SU-DHL-6 (cell line): ENCODE data around the gene ZSCAN2.

Experiments
- H2AFZ ChIP-seq: fragments of 200-600 bp; sonication (generic); 2 replicates; pipeline ENCODE4 v1.6.1; 2014; ENCODE audit warnings: low read depth, mild to moderate bottlenecking, moderate library complexity, mixed read lengths, antibody characterized with exemption, low read length; ENCODE audit not compliant: severe bottlenecking
- H3F3A ChIP-seq: fragments of 200-600 bp; shearing (Covaris generic); 2 replicates; pipeline ENCODE4 v1.6.0; 2016; ENCODE audit warnings: antibody characterized with exemption, mild to moderate bottlenecking; ENCODE audit not compliant: insufficient read depth
- H3K27ac ChIP-seq: fragments of 200-600 bp; sonication (generic); 2 replicates; pipeline ENCODE4 v1.5.1; 2016; ENCODE audit warnings: low read depth, mild to moderate bottlenecking, low read length, moderate library complexity, mixed read lengths
- H3K27me3 ChIP-seq: fragments of 200-600 bp; sonication (generic), shearing (Covaris generic); 2 replicates; pipeline ENCODE4 v1.6.0; 2014; ENCODE audit warnings: mild to moderate bottlenecking, low read length
- H3K36me3 ChIP-seq: fragments of 200-600 bp; sonication (generic); 2 replicates; pipeline ENCODE4 v1.6.1; 2014; ENCODE audit warnings: mild to moderate bottlenecking, low read length, mixed read lengths
- H3K4me2 ChIP-seq: fragments of 300-600, 200-600 bp; shearing (Covaris generic), sonication (generic); 2 replicates; pipeline ENCODE4 v1.6.0; 2014; ENCODE audit warnings: low read length, low read depth, mild to moderate bottlenecking; ENCODE audit not compliant: poor library complexity, severe bottlenecking
- H3K4me3 ChIP-seq: fragments of 200-600 bp; sonication (generic); 2 replicates; pipeline ENCODE4 v1.5.1; 2014; ENCODE audit warnings: antibody characterized with exemption, low read length, mild to moderate bottlenecking, mixed read lengths; ENCODE audit not compliant: insufficient read depth, poor library complexity, severe bottlenecking
- H3K79me2 ChIP-seq: fragments of 200-600 bp; sonication (generic); 2 replicates; pipeline ENCODE4 v1.6.1; 2014; ENCODE audit warnings: mild to moderate bottlenecking, low read length, moderate library complexity; ENCODE audit not compliant: insufficient read depth
- H3K9ac ChIP-seq: fragments of 200-600 bp; sonication (generic); 2 replicates; pipeline ENCODE4 v1.7.0; 2014; ENCODE audit warnings: mild to moderate bottlenecking, low read length
- H3K9me2 ChIP-seq: fragments of 200-600 bp; sonication (generic); replicated peaks from 2 replicates; pipeline ENCODE4 v1.6.1; 2014; ENCODE audit warnings: low read length; ENCODE audit not compliant: insufficient read depth
- H3K9me3 ChIP-seq: fragments of 200-600 bp; sonication (generic); 2 replicates; pipeline ENCODE4 v1.6.1; 2014; ENCODE audit warnings: low read length, mixed read lengths; ENCODE audit not compliant: insufficient read depth
- H4K20me1 ChIP-seq: fragments of 200-600 bp; sonication (generic); 2 replicates; pipeline ENCODE4 v1.6.1; 2014; ENCODE audit warnings: low read depth, mild to moderate bottlenecking, antibody characterized with exemption, low read length, moderate library complexity, mixed read lengths
- EZH2phosphoT487 ChIP-seq: fragments of 200-600 bp; sonication (generic), shearing (Covaris generic); conservative IDR thresholded peaks from 2 replicates; pipeline ENCODE4 v1.6.1; 2018; ENCODE audit warnings: mild to moderate bottlenecking, antibody characterized with exemption, low read length, moderate library complexity, mixed read lengths
- TF ChIP-seq, protein P1 (sequence below): fragments of 200-600 bp; sonication (generic); IDR thresholded peaks from one replicate; pipeline ENCODE4 v1.5.1; 2017; ENCODE audit warnings: antibody characterized with exemption, mild to moderate bottlenecking, low read length, moderate library complexity; ENCODE audit not compliant: insufficient read depth, poor library complexity, severe bottlenecking

Gene ZSCAN2

DNA sequence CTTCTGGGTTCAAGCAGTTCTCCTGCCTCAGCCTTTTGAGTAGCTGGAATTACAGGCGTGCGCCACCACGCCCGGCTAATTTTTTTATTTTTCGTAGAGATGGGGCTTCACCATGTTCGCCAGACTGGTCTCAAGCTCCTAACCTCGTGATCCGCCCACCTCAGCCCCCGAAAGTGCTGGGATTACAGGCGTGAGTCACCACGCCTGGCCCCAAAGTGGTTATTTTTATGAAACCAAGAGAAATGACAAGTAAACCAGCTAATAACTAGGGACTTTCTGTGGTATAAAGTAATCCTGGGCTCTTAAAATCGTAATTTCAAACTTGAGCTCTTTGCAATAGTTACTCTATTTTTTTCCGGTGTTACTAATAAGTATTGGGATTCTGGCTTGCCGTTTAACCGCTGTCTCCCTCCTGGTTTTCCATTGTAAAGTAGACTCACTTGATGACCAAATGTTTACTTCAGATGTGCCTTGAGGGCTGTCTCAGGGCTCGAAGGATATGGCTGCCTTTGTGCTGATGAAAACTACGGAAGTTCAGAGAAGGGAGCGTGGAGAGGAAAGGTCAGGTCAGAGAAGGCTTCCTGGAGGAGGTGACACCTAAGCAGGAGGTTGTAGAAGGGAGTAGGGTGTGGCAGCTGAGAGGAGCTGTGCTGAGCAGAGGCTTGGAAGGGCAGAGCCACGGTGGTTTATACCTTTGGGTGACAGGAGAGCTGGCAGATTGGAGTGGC lies 4.2 kb downstream of the ZSCAN2 start:
- H3K36me3 ChIP-seq = no peaks in the 10 kb centered on the region
- H3K27ac ChIP-seq = no peak overlapping the region
- no peaks in the 10 kb centered on the region for H3K79me2 ChIP-seq
- no peak overlapping the region for H3K4me3 ChIP-seq
- no peaks in the 10 kb centered on the region for H3F3A ChIP-seq
- H3K9me3 ChIP-seq = no peaks in the 10 kb centered on the region
- H3K9me2 ChIP-seq = no peaks in the 10 kb centered on the region
- H3K9ac ChIP-seq = no peak overlapping the region
- no peak overlapping the region for H2AFZ ChIP-seq
- no peak for TF ChIP-seq EZH2phosphoT487
- TF ChIP-seq, protein P1, sequence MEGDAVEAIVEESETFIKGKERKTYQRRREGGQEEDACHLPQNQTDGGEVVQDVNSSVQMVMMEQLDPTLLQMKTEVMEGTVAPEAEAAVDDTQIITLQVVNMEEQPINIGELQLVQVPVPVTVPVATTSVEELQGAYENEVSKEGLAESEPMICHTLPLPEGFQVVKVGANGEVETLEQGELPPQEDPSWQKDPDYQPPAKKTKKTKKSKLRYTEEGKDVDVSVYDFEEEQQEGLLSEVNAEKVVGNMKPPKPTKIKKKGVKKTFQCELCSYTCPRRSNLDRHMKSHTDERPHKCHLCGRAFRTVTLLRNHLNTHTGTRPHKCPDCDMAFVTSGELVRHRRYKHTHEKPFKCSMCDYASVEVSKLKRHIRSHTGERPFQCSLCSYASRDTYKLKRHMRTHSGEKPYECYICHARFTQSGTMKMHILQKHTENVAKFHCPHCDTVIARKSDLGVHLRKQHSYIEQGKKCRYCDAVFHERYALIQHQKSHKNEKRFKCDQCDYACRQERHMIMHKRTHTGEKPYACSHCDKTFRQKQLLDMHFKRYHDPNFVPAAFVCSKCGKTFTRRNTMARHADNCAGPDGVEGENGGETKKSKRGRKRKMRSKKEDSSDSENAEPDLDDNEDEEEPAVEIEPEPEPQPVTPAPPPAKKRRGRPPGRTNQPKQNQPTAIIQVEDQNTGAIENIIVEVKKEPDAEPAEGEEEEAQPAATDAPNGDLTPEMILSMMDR = no peak
- no peaks in the 10 kb centered on the region for H3K27me3 ChIP-seq
- no peaks in the 10 kb centered on the region for H4K20me1 ChIP-seq
- H3K4me2 ChIP-seq = no peak overlapping the region

GRCh38 chr15:84605554-84605882 lies 4.7 kb downstream of the ZSCAN2 start:
- Histone ChIP-seq H3K27ac (no peak overlapping the region), H3K27me3 (no peaks in the 10 kb centered on the region), H3K79me2 (no peaks in the 10 kb centered on the region), H3K36me3 (no peaks in the 10 kb centered on the region), H4K20me1 (no peaks in the 10 kb centered on the region), H3F3A (no peaks in the 10 kb centered on the region), H3K4me3 (no peak overlapping the region), H2AFZ (no peak overlapping the region), H3K4me2 (no peak overlapping the region), H3K9me3 (no peaks in the 10 kb centered on the region), H3K9ac (no peak overlapping the region), H3K9me2 (no peaks in the 10 kb centered on the region)
- no peak for TF ChIP-seq EZH2phosphoT487
- TF ChIP-seq, protein P1 = no peak

DNA sequence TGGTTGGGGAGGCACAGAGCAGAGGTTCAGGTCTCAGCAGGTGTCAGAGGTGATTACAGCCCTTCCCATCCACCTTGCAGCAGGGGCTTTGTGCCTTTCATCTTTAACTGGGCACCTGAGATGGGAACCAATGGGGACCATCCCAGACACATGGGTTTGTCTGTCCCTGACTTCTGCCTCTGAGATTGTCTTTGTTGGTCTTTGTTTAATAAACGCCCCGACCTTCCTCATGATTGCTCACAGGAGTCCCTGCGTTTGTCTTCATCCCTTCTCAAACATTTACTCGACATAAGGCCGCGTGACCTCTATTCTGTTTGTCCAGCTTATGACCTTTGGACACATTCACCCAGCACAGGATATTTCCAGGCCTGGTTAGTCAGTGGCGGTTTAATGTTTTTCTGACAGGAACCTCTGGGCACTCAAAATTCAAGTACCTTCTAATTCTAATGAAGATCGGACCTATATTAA lies 5.9 kb downstream of the ZSCAN2 start:
- no peaks in the 10 kb centered on the region for H3K9me2 ChIP-seq
- no peak overlapping the region for H3K4me3 ChIP-seq
- no peak overlapping the region for H3K4me2 ChIP-seq
- no peak overlapping the region for H3K27ac ChIP-seq
- TF ChIP-seq, protein P1 = no peak
- TF ChIP-seq EZH2phosphoT487 = no peak
- H3K79me2 ChIP-seq = no peaks in the 10 kb centered on the region
- H3K27me3 ChIP-seq = no peaks in the 10 kb centered on the region
- H3F3A ChIP-seq = no peaks in the 10 kb centered on the region
- no peaks in the 10 kb centered on the region for H3K9me3 ChIP-seq
- H3K9ac ChIP-seq = no peak overlapping the region
- no peaks in the 10 kb centered on the region for H3K36me3 ChIP-seq
- H2AFZ ChIP-seq = no peak overlapping the region
- H4K20me1 ChIP-seq = no peaks in the 10 kb centered on the region
